Dermis lymphatic vessel endothelial cell (primary cell): ENCODE measurements around the gene LRATD1. TPM values are rescaled to one million over a fixed set of nuclear protein-coding genes. Genes with fewer than 3 reads are reported as not detected.

ENCODE experiments used
- total RNA-seq: library from RNA; depleted of rRNA; stranded (reverse); fragments of >200 nt; gene quantifications from 2 replicates; pipeline ENCODE4 v1.2.1, GENCODE V29; 2014

Gene LRATD1, protein sequence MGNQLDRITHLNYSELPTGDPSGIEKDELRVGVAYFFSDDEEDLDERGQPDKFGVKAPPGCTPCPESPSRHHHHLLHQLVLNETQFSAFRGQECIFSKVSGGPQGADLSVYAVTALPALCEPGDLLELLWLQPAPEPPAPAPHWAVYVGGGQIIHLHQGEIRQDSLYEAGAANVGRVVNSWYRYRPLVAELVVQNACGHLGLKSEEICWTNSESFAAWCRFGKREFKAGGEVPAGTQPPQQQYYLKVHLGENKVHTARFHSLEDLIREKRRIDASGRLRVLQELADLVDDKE
- total RNA-seq: 0.98 and 3.4 TPM in 2 replicates

GRCh38 chr2:14632133-14632936, at the start of gene LRATD1:
Gene LRATD1, plus strand, starts transcription at chr2:14632717. Its CDS starts 1,263 bp downstream, at chr2:14633980.

